ENCODE measurements around the gene RBFOX2.

RBFOX2 gene

DNA sequence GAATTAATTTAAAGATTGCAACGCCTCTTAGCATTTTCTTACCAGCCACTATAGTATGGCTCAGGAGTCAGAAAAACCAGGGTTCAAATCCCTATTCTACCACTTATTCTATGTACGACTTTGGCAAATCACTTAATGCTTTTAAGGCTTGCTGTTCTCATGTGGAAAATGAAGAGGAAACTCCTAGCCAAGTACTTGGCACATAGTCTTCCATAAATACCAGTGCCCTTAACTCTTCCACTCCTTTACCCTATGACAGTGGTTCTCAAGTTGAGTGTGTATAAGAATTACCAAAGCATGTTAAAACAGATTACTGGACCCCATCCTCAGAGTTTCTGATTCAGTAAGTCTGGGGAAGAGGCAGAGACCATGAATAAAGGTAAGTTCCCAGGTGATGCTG, 107.6 kb downstream of the RBFOX2 start:
- H3K27me3 ChIP-seq (ENCODE audit: insufficient read depth, poor library complexity, severe bottlenecking) = no peaks in the 10 kb centered on the region
- no peak overlapping the region for H3K4me3 ChIP-seq (ENCODE audit: severe bottlenecking)
- peak overlapping the region; percentile 52 for H3K27ac ChIP-seq (ENCODE audit: poor library complexity, severe bottlenecking)
- no peak for DNase-seq (ENCODE audit: low spot score)
- TF ChIP-seq, protein P1, sequence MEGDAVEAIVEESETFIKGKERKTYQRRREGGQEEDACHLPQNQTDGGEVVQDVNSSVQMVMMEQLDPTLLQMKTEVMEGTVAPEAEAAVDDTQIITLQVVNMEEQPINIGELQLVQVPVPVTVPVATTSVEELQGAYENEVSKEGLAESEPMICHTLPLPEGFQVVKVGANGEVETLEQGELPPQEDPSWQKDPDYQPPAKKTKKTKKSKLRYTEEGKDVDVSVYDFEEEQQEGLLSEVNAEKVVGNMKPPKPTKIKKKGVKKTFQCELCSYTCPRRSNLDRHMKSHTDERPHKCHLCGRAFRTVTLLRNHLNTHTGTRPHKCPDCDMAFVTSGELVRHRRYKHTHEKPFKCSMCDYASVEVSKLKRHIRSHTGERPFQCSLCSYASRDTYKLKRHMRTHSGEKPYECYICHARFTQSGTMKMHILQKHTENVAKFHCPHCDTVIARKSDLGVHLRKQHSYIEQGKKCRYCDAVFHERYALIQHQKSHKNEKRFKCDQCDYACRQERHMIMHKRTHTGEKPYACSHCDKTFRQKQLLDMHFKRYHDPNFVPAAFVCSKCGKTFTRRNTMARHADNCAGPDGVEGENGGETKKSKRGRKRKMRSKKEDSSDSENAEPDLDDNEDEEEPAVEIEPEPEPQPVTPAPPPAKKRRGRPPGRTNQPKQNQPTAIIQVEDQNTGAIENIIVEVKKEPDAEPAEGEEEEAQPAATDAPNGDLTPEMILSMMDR (IDR thresholded peaks at IDR 0.05; ENCODE audit: poor library complexity, severe bottlenecking) = no peak
- H3K36me3 ChIP-seq (ENCODE audit: low read depth) = no peaks in the 10 kb centered on the region
- no peak for ATAC-seq (ENCODE audit: low read depth)
- H3K4me1 ChIP-seq (ENCODE audit: insufficient read depth, poor library complexity, severe bottlenecking) = peaks cover 26% of the 10 kb centered on the region
- no peaks in the 10 kb centered on the region for H3K9me3 ChIP-seq (ENCODE audit: severe bottlenecking)

DNA sequence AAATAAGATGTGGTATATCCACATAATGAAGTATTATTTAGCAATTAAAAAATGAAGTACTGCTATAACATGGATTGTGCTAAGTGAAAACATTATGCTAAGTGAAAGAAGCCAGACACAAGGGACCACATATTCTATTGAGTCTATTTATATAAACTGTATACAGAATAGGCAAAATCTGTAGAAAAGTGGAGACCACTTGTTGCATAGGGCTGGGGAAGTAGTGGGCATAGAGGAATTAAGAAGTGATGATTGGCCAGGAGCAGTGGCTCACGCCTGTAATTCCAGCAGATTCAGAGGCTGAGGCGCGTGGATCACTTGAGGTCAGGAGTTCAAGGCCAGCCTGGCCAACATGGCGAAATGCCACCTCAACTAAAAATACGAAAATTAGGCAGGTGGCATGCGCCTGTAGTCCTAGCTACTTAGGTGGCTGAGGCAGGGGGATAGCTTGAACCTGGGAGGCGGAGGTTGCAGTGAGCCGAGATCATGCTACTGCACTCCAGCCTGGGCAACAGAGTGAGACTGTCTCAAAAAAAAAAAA, 109.6 kb downstream of the RBFOX2 start:
- TF ChIP-seq, protein P1 (IDR thresholded peaks at IDR 0.05; ENCODE audit: poor library complexity, severe bottlenecking) = no peak
- Histone ChIP-seq H3K27me3 (ENCODE audit: insufficient read depth, poor library complexity, severe bottlenecking) (no peaks in the 10 kb centered on the region), H3K27ac (ENCODE audit: poor library complexity, severe bottlenecking) (no peak overlapping the region), H3K4me1 (ENCODE audit: insufficient read depth, poor library complexity, severe bottlenecking) (peaks cover 39% of the 10 kb centered on the region), H3K9me3 (ENCODE audit: severe bottlenecking) (no peaks in the 10 kb centered on the region), H3K4me3 (ENCODE audit: severe bottlenecking) (no peak overlapping the region), H3K36me3 (ENCODE audit: low read depth) (no peaks in the 10 kb centered on the region)
- DNase-seq (ENCODE audit: low spot score) = no peak
- ATAC-seq (ENCODE audit: low read depth) = no peak

- TF ChIP-seq, protein P1 (IDR thresholded peaks at IDR 0.05; ENCODE audit: poor library complexity, severe bottlenecking) = no peak
- ATAC-seq (ENCODE audit: low read depth) = no peak
- H3K27ac ChIP-seq (ENCODE audit: poor library complexity, severe bottlenecking) = peak overlapping the region; percentile 75
- H3K9me3 ChIP-seq (ENCODE audit: severe bottlenecking) = no peaks in the 10 kb centered on the region
- H3K4me1 ChIP-seq (ENCODE audit: insufficient read depth, poor library complexity, severe bottlenecking) = peaks cover 41% of the 10 kb centered on the region
- H3K27me3 ChIP-seq (ENCODE audit: insufficient read depth, poor library complexity, severe bottlenecking) = no peaks in the 10 kb centered on the region
- no peak for DNase-seq (ENCODE audit: low spot score)
- no peak overlapping the region for H3K4me3 ChIP-seq (ENCODE audit: severe bottlenecking)
- no peaks in the 10 kb centered on the region for H3K36me3 ChIP-seq (ENCODE audit: low read depth)
Measured at GRCh38 chr22:35918456-35918855, 110.2 kb downstream of the RBFOX2 start.

DNA sequence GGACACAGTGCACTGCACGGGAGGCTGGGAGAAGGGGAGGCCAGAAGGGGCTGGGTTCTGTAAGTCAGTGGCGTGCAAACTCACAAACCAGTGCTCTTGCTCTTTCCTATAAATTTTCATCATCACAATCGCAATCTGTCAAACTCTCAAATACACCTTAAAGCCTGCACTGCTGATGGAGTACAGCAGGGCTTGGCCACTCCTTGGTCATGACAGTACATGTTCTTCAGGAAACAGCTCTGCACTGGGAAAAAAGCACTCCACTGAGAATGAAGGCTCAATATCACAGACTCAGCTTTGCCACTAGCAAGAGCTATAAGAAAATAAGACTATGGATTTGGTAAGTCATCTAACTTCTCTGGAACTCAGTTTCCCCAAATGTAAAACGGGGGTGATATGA, 111.0 kb downstream of the RBFOX2 start:
- H3K4me1 ChIP-seq (ENCODE audit: insufficient read depth, poor library complexity, severe bottlenecking) = peaks cover 42% of the 10 kb centered on the region
- DNase-seq (ENCODE audit: low spot score) (no peak), ATAC-seq (ENCODE audit: low read depth) (peak; percentile 40; the same call in 1 of the 3 replicates)
- peak overlapping the region; percentile 75 for H3K27ac ChIP-seq (ENCODE audit: poor library complexity, severe bottlenecking)
- TF ChIP-seq, protein P1 (IDR thresholded peaks at IDR 0.05; ENCODE audit: poor library complexity, severe bottlenecking) = no peak
- H3K36me3 ChIP-seq (ENCODE audit: low read depth) = no peaks in the 10 kb centered on the region
- H3K4me3 ChIP-seq (ENCODE audit: severe bottlenecking) = no peak overlapping the region
- no peaks in the 10 kb centered on the region for H3K27me3 ChIP-seq (ENCODE audit: insufficient read depth, poor library complexity, severe bottlenecking)
- no peaks in the 10 kb centered on the region for H3K9me3 ChIP-seq (ENCODE audit: severe bottlenecking)

DNA sequence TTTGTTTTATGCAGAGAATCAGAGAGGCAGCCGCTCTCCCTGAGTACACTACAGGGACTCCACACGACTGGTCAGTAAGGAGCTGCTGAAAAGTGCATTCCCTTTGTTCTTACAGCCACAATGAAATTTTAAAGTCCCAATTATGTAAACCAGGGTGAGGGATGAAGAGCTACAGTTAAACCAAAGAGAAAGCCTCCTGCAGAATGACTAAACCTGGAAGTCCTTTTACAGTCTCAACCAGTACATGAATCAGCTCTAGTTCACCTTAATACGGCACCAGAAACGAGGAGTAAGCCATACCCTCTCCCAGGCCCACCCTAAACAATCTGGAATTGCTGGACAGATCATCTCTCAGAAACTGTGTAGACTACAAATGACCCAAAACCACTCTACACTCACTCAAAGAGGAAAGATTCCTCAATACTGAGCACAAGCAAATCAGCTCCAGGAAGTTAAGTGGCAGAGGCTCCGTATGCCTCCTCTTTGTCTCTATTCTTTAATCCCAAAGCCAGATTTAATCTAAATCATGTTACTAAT, 113.1 kb downstream of the RBFOX2 start:
- no peak for DNase-seq (ENCODE audit: low spot score)
- Histone ChIP-seq H3K27ac (ENCODE audit: poor library complexity, severe bottlenecking) (peak overlapping the region; percentile 75), H3K4me1 (ENCODE audit: insufficient read depth, poor library complexity, severe bottlenecking) (peaks cover 50% of the 10 kb centered on the region), H3K4me3 (ENCODE audit: severe bottlenecking) (no peak overlapping the region), H3K9me3 (ENCODE audit: severe bottlenecking) (no peaks in the 10 kb centered on the region), H3K36me3 (ENCODE audit: low read depth) (no peaks in the 10 kb centered on the region), H3K27me3 (ENCODE audit: insufficient read depth, poor library complexity, severe bottlenecking) (no peaks in the 10 kb centered on the region)
- ATAC-seq (ENCODE audit: low read depth) = peak; percentile 70
- TF ChIP-seq, protein P1 (IDR thresholded peaks at IDR 0.05; ENCODE audit: poor library complexity, severe bottlenecking) = no peak

Measured in RWPE2 (cell line).